Measurements from ENCODE around the gene PCDH19. TPM values are rescaled to one million over a fixed set of nuclear protein-coding genes. Genes with fewer than 3 reads are reported as not detected.

PCDH19 gene
- total and polyA plus RNA-seq, 2 of the 13 experiments (the other 11 are each of a cell fraction or from before 2014, with no cell fraction given) = 0.02 to 0.09 TPM

- in situ Hi-C loops (cut with HindIII; ENCODE audit: extremely low pct_ligation_motif_present, low pct_unique_long_range_greater_than_20kb) (no loop called here), intact Hi-C loops (cut with micrococcal nuclease; ENCODE audit: unreplicated experiment) (no loop called here)
- no peaks in the 10 kb centered on the region for H3K79me2 ChIP-seq (ENCODE audit: insufficient read depth, low read length)
- no peaks in the 10 kb centered on the region for H3K27me3 ChIP-seq (ENCODE audit: control insufficient read depth in 1 of 2, insufficient read depth in 2 of 2, low read length in 2 of 2)
- H4K20me1 ChIP-seq (ENCODE audit: insufficient read depth, low read length) = no peaks in the 10 kb centered on the region
- no peak for ATAC-seq
- ChIA-PET CTCF (ENCODE audit: low intra/inter-chr PET ratio, low total read pairs) (no interaction called here), POLR2A (no interaction called here)
- no peak overlapping the region for H3K9ac ChIP-seq (ENCODE audit: insufficient read depth, low read depth, low read length)
- no peak for DNase-seq (ENCODE audit: low spot score)
- H3K4me2 ChIP-seq (ENCODE audit: low read depth, low read length) = no peak overlapping the region
- H3K9me3 ChIP-seq (ENCODE audit: low read length) = no peaks in the 10 kb centered on the region
- H2AFZ ChIP-seq (ENCODE audit: low read length) = no peak overlapping the region
- FAIRE-seq = no peak
- no peaks in the 10 kb centered on the region for H3K36me3 ChIP-seq (replicated peaks in 1 of 2; ENCODE audit: control insufficient read depth in 1 of 2, insufficient read depth in 2 of 2, low read length in 2 of 2)
- no peak overlapping the region for H3K4me3 ChIP-seq (replicated peaks in 1 of 3; ENCODE audit: insufficient read depth in 1 of 3, low read depth in 2 of 3, low read length in 3 of 3)
- H3K4me1 ChIP-seq (ENCODE audit: insufficient read depth, low read length) = no peaks in the 10 kb centered on the region
- H3K27ac ChIP-seq (ENCODE audit: extremely low read length, insufficient read depth, low read length) = no peak overlapping the region
- BruUV-seq (replicated peaks) = no TSS peak
- TF ChIP-seq TEF (CRISPR knock-in tag; IDR thresholded peaks at IDR 0.05) = no peak
- TF ChIP-seq WIZ (CRISPR knock-in tag; IDR thresholded peaks at IDR 0.05) = no peak
- no peak for TF ChIP-seq SPEN (CRISPR knock-in tag; IDR thresholded peaks at IDR 0.05; ENCODE audit: low read depth)
- TF ChIP-seq FOXP1 (IDR thresholded peaks at IDR 0.05) = no peak
- TF ChIP-seq FOXP1 (CRISPR knock-in tag; IDR thresholded peaks at IDR 0.05) = no peak
- TF ChIP-seq AKNA (CRISPR knock-in tag; IDR thresholded peaks at IDR 0.05; ENCODE audit: borderline replicate concordance) = no peak
- TF ChIP-seq SATB2 (CRISPR knock-in tag; IDR thresholded peaks at IDR 0.05) = no peak
- no peak for TF ChIP-seq NR2F2 (IDR thresholded peaks at IDR 0.05; ENCODE audit: borderline replicate concordance, low read depth)
- no peak for TF ChIP-seq HHEX (CRISPR knock-in tag; IDR thresholded peaks at IDR 0.05)
- no peak for TF ChIP-seq ZFP36 (IDR thresholded peaks at IDR 0.05; ENCODE audit: borderline replicate concordance, low read depth, low read length, partially characterized antibody)
- no peak for TF ChIP-seq GZF1 (CRISPR knock-in tag; IDR thresholded peaks at IDR 0.05)
- TF ChIP-seq ZNF142 (CRISPR knock-in tag; IDR thresholded peaks at IDR 0.05) = no peak
- TF ChIP-seq JARID2 (CRISPR knock-in tag; IDR thresholded peaks at IDR 0.05; ENCODE audit: insufficient replicate concordance) = no peak
- TF ChIP-seq ZNF737 (CRISPR knock-in tag; IDR thresholded peaks at IDR 0.05; ENCODE audit: borderline replicate concordance) = no peak
- no peak for TF ChIP-seq ZBTB8A (CRISPR knock-in tag; IDR thresholded peaks at IDR 0.05; ENCODE audit: borderline replicate concordance, low read depth)
- TF ChIP-seq RNF2 (conservative IDR thresholded peaks at IDR 0.05; ENCODE audit: low read depth) = no peak
Observed at GRCh38 chrX:100289066-100289558, 121.0 kb downstream of the PCDH19 start.
